DMS153 treated with DMSO at 0.1 percent for 48 hours (cell line): Measurements from ENCODE around the gene PRKN.

Experiments used
- DNase-seq: peaks from one replicate; lab custom pipeline; 2025; ENCODE audit not compliant: unreplicated experiment; lab: John Stamatoyannopoulos, UW

Gene PRKN

GRCh38 chr6:162620073-162620472, 107.5 kb downstream of the PRKN start:
- DNase-seq, result no peak

- DNase-seq, result no peak
Observed at GRCh38 chr6:162618448-162619002, 109.0 kb downstream of the PRKN start.

GRCh38 chr6:162615016-162615705, 112.4 kb downstream of the PRKN start:
- DNase-seq, result no peak

- no peak for DNase-seq
Observed at GRCh38 chr6:162613310-162613709, 114.3 kb downstream of the PRKN start.

- no peak for DNase-seq
Observed at GRCh38 chr6:162612613-162613012, 115.0 kb downstream of the PRKN start.

GRCh38 chr6:162610351-162610750, 117.2 kb downstream of the PRKN start:
- no peak for DNase-seq

- DNase-seq, result no peak
Observed at GRCh38 chr6:162605881-162606280, 121.7 kb downstream of the PRKN start.

- DNase-seq, result no peak
Observed at GRCh38 chr6:162603231-162604015, 124.1 kb downstream of the PRKN start.

- DNase-seq, result no peak
Observed at GRCh38 chr6:162602759-162603158, 124.8 kb downstream of the PRKN start.

GRCh38 chr6:162596676-162597075, 130.9 kb downstream of the PRKN start:
- DNase-seq, result no peak

GRCh38 chr6:162591517-162591916, 136.0 kb downstream of the PRKN start:
- DNase-seq, result no peak

GRCh38 chr6:162581988-162582780, 145.4 kb downstream of the PRKN start:
- no peak for DNase-seq

- no peak for DNase-seq
Observed at GRCh38 chr6:162580619-162581018, 146.9 kb downstream of the PRKN start.

GRCh38 chr6:162576016-162576415, 151.6 kb downstream of the PRKN start:
- DNase-seq, result no peak

- no peak for DNase-seq
Observed at GRCh38 chr6:162572240-162572639, 155.3 kb downstream of the PRKN start.

GRCh38 chr6:162568266-162568665, 159.3 kb downstream of the PRKN start:
- DNase-seq, result no peak

- no peak for DNase-seq
Observed at GRCh38 chr6:162562041-162562440, 165.5 kb downstream of the PRKN start.

- DNase-seq, result no peak
Observed at GRCh38 chr6:162560891-162561290, 166.7 kb downstream of the PRKN start.

- DNase-seq, result no peak
Observed at GRCh38 chr6:162554531-162554930, 173.0 kb downstream of the PRKN start.

GRCh38 chr6:162546905-162547304, 180.7 kb downstream of the PRKN start:
- no peak for DNase-seq

- DNase-seq, result no peak
Observed at GRCh38 chr6:162543221-162543620, 184.3 kb downstream of the PRKN start.
